Inferior parietal cortex (tissue), 1 donor: ENCODE results near the gene TRPC4AP.

ENCODE experiments used
- DNase-seq: peaks from one replicate; pipeline ENCODE4 v3.0.0-alpha.2; 2016; ENCODE audit errors: extremely low spot score

The TRPC4AP gene

DNA sequence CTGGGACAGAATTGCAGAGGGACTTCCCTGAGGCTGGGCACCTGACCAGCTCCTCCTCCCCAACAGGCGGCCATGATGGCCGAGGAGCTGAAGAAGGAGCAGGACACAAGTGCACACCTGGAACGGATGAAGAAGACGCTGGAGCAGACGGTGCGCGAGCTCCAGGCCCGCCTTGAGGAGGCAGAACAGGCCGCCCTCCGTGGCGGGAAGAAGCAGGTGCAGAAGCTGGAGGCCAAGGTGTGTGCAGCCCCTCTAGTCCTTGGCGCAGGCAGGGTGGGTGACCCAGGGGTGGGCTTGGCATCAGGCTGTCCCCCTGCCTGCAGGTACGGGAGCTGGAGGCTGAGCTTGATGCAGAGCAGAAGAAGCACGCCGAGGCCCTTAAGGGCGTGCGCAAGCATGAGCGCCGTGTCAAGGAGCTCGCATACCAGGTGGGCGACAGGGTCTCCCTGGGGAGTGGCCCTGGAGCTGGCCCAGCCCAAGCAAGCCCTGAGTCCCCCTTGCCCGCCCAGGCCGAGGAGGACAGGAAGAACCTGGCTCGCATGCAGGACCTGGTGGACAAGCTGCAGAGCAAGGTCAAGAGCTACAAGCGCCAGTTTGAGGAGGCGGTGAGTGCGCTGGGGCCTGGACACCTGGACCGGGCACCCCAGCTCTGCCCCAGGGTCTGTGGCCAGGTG, 91.5 kb downstream of the TRPC4AP start:
- no peak for DNase-seq

DNA sequence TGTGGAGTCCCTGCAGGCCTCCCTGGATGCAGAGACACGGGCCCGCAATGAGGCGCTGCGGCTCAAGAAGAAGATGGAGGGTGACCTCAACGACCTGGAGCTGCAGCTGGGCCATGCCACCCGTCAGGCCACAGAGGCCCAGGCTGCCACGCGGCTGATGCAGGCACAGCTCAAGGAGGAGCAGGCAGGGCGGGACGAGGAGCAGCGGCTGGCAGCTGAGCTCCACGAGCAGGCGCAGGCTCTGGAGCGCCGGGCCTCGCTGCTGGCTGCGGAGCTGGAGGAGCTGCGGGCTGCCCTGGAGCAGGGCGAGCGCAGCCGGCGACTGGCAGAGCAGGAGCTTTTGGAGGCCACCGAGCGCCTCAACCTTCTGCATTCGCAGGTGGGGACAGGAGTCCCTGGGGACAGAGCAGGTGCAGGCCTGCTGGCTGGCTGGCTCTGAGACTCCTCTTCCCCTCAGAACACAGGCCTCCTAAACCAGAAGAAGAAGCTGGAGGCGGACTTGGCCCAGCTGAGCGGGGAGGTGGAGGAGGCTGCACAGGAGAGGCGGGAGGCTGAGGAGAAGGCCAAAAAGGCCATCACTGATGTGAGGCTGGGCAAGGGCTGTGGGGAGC, 92.2 kb downstream of the TRPC4AP start:
- DNase-seq: no peak

DNA sequence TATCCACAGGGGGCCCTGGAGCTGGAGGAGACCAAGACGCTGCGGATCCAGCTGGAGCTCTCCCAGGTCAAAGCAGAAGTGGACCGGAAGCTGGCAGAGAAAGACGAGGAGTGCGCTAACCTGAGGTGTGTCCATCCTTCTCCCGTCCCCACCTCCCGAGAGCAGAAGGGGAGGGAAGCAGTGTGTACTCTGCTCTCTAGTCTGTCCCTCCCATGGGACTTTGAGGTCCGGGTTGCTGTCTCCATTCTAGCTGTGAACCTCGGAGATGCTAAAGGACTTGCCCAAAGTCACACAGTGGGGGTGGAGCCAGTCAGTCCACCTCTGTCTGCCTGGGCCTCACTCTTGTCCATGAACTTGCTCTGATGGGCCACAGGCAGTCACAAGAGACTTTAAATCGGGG, 92.8 kb downstream of the TRPC4AP start:
- no peak for DNase-seq

DNA sequence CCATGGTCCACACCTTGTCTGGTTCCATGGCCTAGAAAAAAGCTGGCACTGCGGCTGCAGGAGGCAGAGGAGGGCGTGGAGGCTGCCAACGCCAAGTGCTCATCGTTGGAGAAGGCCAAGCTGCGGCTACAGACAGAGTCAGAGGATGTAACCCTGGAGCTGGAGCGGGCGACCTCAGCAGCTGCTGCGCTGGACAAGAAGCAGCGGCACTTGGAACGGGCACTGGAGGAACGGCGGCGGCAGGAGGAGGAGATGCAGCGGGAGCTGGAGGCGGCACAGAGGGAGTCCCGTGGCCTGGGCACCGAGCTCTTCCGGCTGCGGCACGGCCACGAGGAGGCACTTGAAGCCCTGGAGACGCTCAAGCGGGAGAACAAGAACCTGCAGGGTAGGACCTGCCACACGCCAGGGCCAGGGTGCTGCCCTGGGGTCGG, 93.6 kb downstream of the TRPC4AP start:
- DNase-seq: no peak

DNA sequence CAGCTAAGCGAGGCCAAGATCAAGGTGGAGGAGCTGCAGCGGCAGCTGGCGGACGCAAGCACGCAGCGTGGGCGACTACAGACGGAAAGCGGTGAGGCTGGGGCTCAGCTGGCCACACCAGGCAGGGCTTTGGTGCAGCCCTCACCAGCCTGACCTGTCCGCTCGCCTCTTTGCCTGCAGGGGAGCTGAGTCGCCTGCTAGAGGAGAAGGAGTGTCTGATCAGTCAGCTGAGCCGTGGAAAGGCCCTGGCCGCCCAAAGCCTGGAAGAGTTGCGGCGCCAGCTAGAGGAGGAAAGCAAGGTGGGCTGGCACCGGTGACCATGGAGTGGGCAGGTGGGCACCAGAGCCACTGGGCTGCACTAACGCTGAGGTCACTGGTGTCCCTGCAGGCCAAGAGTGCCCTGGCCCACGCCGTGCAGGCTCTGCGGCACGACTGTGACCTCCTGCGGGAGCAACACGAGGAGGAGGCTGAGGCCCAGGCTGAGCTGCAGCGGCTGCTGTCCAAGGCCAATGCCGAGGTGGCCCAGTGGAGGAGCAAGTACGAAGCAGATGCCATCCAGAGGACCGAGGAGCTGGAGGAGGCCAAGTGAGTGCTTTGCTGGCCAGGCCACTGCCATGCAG, 94.2 kb downstream of the TRPC4AP start:
- no peak for DNase-seq

DNA sequence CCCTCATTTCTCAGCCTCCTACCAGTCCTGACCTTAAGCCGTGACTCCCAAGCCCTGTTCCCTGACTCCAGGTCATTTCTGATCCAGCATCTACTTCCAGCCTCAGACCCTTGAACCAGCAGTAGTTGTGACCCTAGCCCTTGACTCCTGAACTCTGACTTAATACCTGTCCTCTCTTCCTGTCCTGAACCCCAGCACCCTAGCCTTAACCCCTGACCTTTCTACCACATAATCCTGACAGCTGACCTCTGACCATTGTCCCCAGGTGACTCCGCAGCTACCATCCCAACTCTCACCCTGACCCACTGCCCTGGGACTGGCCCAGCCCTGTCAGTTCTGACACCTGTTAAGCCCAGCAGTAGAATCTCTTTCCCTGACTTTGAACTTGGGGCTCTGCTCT, 94.8 kb downstream of the TRPC4AP start:
- DNase-seq: no peak

DNA sequence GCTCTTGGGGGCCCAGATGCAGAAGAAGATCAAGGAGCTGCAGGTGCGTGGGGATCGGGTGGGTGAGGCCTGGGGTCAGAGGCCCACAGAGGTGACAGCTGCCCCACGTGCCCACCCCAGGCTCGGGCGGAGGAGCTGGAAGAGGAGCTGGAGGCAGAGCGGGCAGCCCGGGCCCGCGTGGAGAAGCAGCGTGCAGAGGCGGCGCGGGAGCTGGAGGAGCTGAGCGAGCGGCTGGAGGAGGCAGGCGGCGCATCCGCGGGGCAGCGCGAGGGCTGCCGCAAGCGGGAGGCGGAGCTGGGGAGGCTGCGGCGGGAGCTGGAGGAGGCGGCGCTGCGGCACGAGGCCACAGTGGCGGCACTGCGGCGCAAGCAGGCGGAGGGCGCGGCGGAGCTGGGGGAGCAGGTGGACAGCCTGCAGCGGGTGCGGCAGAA, 95.5 kb downstream of the TRPC4AP start:
- DNase-seq: peak; percentile 58

DNA sequence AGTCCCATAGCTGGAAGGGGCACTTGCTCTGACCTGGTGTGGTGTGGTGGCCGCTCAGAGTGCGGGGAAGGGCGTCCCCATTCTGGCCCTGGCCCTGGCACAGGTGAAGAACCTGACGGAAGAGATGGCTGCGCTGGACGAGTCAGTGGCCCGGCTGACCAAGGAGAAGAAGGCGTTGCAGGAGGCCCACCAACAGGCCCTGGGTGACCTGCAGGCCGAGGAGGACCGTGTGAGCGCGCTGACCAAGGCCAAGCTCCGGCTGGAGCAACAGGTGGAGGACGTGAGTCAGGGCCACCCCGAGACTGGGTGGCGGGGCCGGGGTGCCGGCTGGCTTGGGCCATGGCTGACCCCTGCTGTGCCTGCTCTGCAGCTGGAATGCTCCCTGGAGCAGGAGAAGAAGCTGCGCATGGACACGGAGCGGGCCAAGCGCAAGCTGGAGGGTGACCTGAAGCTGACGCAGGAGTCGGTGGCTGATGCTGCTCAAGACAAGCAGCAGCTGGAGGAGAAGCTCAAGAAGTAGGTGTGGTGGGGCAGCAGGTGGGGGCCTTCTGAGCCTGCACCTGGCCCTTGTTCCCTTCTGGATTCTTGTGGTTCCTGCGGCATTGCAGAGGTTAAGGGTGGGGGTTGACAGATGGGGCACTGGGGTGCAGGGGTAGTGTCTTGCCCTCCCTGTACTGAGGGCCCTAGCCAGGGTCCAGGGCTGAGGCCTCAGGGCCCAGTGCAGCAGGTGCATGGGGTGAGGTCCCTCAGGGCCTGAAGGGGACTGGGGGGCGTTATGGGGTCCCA, 96.2 kb downstream of the TRPC4AP start:
- no peak for DNase-seq

DNA sequence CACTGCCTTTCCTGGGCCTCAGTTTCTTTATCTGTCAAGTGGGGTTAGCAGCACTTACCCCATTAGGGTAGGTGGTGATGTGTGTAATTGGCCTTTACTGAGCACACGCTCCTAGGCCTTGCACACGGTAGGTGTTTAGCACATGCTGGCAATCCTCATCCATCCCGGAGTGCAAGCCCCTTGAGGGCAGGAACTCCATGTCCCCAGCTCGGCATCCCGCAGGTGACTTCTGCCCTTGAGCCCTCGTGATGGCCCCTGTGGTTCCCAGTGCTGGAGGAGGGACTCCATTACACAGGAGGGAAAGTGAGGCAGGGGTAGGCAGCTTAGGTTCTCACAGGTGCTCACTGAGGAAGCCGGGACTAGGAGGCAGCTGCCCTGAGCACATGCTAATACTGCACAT, 96.9 kb downstream of the TRPC4AP start:
- no peak for DNase-seq

DNA sequence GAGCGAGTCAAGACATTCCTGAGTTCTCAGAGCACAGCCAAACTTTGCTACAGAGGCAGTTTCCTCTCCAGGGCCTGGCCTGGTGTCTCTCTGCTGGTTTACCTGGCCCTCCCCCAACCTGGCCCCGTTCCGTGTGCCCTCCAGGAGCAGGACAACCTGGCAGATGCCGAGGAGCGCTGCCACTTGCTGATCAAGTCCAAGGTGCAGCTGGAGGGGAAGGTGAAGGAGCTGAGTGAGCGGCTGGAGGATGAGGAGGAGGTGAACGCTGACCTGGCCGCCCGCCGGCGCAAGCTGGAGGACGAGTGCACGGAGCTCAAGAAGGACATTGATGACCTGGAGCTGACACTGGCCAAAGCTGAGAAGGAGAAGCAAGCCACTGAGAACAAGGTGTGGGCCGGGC, 97.4 kb downstream of the TRPC4AP start:
- no peak for DNase-seq

DNA sequence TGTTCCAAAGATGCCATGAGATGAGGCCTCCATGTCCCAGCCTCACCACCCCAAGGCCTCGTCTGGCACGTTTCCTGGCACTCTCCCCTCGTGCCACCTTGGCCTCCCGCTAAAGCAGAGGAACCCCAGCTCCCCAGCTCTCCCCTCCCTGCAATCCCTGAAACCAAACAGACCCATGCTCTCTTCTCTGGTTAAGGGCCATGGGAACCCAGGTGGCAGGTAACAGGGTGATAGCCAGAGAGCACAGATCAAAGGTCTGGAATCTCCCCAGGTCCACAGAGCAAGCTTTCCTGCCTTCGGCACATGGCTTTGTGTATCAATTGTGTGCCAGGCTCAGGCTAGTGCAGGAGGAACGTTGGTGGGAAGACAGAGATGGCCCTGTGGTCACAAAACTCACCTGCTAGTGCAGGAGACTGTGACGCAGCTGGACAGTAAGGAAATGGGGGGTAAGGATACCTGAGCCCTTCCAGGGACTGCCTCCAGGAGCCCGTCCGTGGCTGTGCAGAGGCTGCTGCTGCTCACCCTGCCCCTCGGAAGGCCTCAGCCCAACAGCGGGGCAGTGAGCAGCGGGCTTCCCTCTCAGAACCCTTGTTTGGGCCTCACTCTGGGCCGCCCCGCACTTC, 98.0 kb downstream of the TRPC4AP start:
- DNase-seq: no peak

DNA sequence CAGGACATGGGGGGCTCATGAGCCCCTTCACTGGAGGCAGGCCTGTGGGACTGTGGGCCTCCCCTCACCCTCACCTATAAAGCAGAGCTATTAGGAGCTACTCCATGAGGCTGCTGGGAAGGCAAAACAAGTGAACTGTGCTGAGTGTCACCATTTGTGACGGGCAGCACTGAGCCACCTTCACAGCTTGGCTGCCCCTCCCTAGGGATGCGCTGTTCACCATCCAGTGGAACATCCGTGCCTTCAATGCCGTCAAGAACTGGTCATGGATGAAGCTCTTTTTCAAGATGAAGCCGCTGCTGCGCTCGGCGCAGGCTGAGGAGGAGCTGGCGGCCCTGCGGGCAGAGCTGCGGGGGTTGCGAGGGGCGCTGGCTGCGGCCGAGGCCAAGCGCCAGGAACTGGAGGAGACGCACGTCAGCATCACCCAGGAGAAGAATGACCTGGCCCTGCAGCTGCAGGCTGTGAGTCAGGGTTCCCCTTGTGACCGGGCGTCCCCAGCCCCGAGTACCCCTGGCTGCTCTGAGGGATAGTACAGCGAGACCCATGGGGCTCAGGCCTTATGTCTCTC, 98.6 kb downstream of the TRPC4AP start:
- DNase-seq: no peak

DNA sequence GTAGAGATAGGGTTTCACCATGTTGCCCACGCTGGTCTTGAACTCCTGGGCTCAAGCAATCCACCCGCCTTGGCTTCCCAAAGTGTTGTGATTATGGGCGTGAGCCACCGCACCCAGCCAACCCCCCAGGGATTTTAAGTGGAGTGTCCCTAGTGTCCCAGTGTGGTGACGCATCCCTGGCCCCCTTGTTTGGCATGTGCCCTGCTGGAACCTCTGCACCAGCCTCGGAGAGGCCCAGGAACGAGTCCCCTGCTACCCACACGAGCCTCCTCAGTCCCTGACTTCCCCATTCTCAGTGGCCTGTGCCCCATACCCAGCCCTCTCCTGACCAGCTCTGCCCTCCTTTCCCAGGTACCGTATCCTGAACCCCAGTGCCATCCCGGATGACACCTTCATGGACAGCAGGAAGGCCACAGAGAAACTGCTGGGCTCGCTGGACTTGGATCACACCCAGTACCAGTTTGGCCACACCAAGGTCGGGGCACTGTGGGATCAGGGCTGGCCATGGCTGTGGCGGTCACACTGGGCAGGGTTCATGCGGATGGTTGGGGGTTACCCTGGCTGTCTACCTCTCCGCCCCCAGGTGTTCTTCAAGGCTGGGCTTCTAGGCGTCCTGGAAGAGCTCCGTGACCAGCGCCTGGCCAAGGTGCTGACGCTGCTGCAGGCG, 99.7 kb downstream of the TRPC4AP start:
- no peak for DNase-seq

DNA sequence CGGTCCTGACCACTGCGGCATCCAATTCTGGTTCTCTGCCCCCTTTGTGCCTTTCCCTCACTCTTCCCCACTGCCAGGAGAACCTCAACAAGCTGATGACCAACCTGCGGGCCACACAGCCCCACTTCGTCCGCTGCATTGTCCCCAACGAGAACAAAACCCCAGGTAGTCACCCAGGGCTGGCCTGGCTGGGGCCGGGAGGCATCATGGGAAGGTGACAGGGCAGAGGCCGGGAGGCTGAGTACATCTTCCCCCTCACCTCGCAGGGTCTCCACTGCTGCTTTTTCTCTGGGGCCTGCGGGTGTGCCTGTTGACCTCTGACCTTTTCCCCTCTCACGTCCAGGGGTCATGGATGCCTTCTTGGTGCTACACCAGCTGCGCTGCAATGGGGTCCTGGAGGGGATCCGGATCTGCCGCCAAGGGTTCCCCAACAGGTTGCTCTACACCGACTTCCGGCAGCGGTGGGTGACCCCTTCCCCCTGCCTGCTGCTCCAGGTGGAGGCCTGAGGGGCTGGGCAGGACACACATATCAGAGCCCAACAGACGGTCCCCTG, 101.9 kb downstream of the TRPC4AP start:
- no peak for DNase-seq

DNA sequence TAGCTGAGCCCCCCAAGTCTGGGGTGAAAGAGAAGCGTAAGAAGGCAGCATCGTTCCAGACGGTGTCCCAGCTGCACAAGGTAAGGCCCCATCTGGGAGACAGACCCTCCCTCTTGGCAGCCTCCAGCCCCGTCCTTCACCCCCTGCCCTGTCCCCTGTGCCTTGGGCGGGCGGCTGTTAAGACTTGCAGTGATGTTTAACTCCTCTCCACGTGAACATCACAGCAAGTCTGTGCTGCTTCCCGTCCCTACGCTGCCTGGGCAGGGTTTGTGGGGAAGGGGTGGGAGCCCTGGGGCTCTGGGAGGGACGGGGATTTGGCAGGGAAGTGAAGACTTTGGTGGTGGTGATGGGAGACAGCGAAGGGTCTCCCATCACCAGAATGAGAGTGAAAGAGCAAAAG, 102.4 kb downstream of the TRPC4AP start:
- DNase-seq: no peak

DNA sequence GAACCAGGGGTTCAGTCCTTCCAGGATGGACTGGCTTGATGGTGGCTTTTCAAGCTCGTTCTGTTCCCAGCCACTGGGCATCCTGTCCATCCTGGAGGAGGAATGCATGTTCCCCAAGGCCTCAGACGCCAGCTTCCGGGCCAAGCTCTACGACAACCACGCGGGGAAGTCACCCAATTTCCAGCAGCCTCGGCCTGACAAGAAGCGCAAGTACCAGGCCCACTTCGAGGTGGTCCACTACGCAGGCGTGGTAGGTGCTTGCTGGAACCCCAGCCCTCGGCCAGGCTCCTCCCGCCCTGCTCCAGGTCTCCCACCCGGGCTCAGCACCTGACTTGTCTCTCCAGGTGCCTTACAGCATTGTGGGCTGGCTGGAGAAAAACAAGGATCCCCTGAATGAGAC, 102.9 kb downstream of the TRPC4AP start:
- no peak for DNase-seq

DNA sequence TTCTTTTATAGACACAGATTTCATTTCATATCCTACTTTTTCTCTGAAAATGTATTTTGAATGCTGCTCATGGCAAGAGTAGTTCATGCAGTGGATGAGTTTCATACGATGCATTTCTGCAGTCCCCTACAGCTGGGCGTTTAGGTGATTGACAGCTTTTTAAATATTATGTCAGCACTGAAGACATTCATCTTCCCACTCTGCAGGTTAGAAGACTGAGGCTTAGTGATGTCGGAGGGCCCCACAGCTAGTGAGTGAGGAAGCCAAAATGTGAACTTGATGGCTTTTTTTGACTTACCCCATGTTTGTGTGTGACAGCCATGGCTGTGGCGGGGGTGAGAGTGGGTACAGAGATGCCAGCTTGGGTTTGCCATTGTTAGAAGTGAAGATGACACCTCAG, 103.5 kb downstream of the TRPC4AP start:
- no peak for DNase-seq

DNA sequence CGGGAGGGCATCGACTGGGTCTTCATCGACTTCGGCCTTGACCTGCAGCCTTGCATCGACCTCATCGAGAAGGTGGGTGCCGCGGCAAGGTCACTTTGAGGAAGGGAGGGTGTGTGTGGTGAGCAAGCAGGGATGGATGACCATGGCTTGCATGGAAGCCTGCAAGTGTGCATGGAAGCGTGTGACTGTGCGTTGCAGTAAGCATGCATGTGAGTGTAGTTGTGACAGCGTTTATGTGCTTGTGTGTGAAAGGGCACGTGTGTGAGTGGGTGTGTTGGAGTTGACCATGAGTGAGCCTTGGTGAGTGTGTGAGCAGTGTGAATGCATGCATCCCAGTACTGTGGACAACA, 104.4 kb downstream of the TRPC4AP start:
- no peak for DNase-seq

DNA sequence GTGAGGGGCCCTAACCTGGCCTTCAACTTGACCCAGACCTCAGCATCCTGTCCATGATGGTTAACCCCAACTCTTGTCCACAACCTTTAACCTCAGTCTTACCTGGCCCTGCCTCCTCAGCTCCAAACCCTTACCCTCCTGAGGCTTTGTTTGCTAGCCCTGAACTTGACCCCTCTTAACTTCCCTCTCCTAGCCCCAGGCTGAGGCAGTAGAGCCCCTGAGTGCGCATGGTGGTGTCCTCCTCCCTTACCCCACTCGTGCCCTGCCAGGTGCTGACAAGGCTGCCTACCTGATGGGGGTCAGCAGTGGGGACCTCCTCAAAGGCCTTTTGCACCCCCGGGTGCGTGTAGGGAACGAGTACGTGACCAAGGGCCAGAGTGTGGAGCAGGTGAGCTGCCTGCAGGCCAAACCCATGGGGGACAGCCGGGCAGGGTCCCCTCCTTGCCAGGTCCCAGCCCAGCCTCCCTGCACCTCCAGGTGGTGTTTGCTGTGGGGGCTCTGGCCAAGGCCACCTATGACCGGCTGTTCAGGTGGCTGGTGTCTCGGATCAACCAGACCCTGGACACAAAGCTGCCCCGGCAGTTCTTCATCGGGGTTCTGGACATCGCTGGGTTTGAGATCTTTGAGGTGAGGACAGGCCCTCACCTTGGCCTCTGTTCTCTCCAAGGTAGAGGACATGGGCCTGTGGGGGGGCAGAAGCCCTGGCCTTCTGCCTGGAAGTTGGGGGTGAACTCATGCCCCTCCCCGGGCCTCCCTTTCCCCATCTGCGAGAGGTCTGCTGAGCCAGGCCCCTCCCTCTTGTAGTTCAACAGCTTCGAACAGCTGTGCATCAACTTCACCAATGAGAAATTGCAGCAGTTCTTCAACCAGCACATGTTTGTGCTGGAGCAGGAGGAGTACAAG, 105.1 kb downstream of the TRPC4AP start:
- DNase-seq: no peak
